Raji (cell line): Measurements from ENCODE around the gene CBX1.

ENCODE experiments used
- POLR2A ChIP-seq: IDR thresholded peaks from 2 replicates; pipeline ENCODE4 v1.6.1; 2011; ENCODE audit warnings: low read depth, low read length, control low read depth; ENCODE audit not compliant: insufficient read depth

Gene CBX1

GRCh38 chr17:48100591-48101011 is 677 bp downstream of the CBX1 start:
- no peak for TF ChIP-seq POLR2A

- TF ChIP-seq POLR2A = no peak
Measured at GRCh38 chr17:48100160-48100559, 1.1 kb downstream of the CBX1 start.

DNA sequence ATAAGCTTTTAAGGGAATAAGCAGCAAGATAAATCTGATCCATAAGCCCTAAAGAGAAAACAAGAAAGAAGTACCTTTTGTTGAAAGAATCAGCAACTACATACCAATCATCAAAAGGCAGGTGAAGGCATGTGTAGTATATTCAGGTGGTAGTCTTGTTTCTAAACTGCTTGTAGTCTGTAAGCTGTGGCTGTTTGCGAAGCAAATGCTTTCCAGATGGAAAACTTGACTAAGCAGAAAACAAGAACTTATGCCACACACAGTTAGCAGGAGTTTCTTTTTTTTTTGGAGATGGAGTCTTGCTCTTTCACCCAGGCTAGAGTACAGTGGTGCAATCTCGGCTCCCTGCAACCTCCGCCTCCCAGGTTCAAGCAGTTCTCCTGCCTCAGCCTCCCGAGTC is 5.7 kb downstream of the CBX1 start:
- no peak for TF ChIP-seq POLR2A

GRCh38 chr17:48093341-48094045 is 7.8 kb downstream of the CBX1 start:
- TF ChIP-seq POLR2A = no peak

DNA sequence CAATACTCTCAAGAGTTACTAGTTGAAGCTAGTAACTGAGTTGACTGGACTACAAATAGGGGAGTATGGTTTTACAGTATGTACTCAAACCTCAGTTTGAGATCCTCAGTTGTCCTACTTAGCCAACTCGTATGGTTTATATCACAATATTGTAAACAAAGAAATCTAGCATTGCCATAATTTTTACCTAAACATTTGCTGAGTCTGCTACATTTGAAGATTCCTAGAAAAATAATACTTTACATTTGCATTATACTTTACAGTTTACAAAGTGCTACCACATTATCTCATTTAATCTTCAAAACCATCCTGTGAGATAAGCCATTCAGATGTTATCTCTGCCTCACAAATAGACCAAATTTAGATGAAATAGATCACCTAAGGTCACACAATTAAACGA is 16.3 kb downstream of the CBX1 start:
- no peak for TF ChIP-seq POLR2A

- no peak for TF ChIP-seq POLR2A
Measured at GRCh38 chr17:48081858-48082257, 19.4 kb downstream of the CBX1 start.

- no peak for TF ChIP-seq POLR2A
Measured at GRCh38 chr17:48074322-48075081, 26.8 kb downstream of the CBX1 start.

- TF ChIP-seq POLR2A = no peak
Measured at GRCh38 chr17:48071654-48072053, 29.6 kb downstream of the CBX1 start.

- no peak for TF ChIP-seq POLR2A
Measured at GRCh38 chr17:48070195-48070594, 31.1 kb downstream of the CBX1 start.

- TF ChIP-seq POLR2A = no peak
Measured at GRCh38 chr17:48068491-48068961, 32.8 kb downstream of the CBX1 start.

GRCh38 chr17:48067245-48067644 is 34.0 kb downstream of the CBX1 start:
- TF ChIP-seq POLR2A = no peak

DNA sequence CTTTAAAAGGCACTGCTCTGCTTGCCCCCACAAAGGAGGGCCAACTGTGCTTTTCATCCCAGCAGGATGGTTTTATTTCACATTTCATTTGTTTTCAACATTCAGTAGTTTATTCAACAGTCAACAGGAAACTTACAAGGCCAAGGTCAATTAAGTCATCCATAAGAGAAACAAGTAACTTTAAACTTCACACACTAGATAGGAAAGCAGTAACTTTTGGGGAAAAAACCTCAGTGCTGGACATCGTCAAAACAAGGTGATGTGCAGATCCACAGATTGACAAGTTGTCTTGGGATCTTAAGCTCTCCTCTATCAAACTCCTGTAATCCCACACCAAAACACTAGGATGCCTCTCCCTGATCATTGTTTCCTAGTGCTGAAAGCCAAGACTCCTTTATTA is 34.6 kb downstream of the CBX1 start:
- no peak for TF ChIP-seq POLR2A

- no peak for TF ChIP-seq POLR2A
Measured at GRCh38 chr17:48066192-48066591, 35.1 kb downstream of the CBX1 start.

GRCh38 chr17:48064638-48065037 is 36.6 kb downstream of the CBX1 start:
- TF ChIP-seq POLR2A = no peak

GRCh38 chr17:48062273-48062672 is 39.0 kb downstream of the CBX1 start:
- no peak for TF ChIP-seq POLR2A

DNA sequence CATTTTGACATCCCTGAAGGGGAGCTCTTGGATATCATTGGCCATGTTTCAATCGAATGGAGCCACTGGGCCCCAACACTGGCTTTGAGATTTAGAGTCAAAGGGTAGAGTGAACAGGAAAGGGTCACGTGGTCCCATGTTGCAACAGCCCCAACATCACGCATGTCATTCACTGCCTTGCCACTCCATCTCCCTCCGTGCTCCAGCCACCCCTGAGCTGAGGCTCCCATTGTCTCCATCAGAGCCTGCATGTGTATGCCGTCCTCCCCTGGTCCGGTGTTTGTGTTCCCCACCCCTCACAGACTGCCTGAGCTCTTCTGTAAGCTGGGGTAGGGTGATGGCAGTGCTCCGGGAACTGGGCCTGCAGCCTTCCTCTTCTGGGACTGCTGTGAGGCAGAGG is 41.0 kb downstream of the CBX1 start:
- no peak for TF ChIP-seq POLR2A

DNA sequence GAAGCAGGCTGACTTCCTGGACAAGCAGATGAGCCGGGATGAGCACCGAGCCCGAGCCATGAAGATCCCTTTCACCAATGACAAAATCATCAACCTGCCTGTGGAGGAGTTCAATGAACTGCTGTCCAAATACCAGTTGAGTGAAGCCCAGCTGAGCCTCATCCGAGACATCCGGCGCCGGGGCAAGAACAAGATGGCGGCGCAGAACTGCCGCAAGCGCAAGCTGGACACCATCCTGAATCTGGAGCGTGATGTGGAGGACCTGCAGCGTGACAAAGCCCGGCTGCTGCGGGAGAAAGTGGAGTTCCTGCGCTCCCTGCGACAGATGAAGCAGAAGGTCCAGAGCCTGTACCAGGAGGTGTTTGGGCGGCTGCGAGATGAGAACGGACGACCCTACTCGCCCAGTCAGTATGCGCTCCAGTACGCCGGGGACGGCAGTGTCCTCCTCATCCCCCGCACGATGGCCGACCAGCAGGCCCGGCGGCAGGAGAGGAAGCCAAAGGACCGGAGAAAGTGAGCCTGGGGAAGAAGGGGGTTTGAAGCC is 42.1 kb downstream of the CBX1 start:
- TF ChIP-seq POLR2A = no peak
